Heart left ventricle (tissue), 16 donors: ENCODE results near the gene DCX. TPM values are rescaled to one million over a fixed set of nuclear protein-coding genes. Genes with fewer than 3 reads are reported as not detected.
A peak's percentile ranks its signal among the peaks of the same experiment; 100 is the strongest.

Source experiments
- ATAC-seq, 4 donors: fragments of 200-7000 bp; cut with Tn5 transposase; one replicate each; pipeline ENCODE4 v1.9.1; 2020 to 2022; ENCODE audit warnings: moderate library complexity in 4 of 4, mild to moderate bottlenecking in 3 of 4, moderate number of reproducible peaks in 1 of 4
- DNase-seq, 5 donors: peaks; one replicate each; pipeline ENCODE4 v3.0.0-alpha.2; 2020
- H3K27ac ChIP-seq, 12 donors: fragments of 200-600 bp; sonication (generic) in 4 of 12; one replicate each; pipeline versions ENCODE4 v1.5.0 to v1.8.0; 2016 to 2022; ENCODE audit warnings: mild to moderate bottlenecking in 2 of 12
- H3K27me3 ChIP-seq, 9 donors: fragments of 200-600 bp; sonication (generic) in 2 of 9; one replicate each; pipeline versions ENCODE4 v1.5.1 to v1.8.0; 2016 to 2022; ENCODE audit warnings: mild to moderate bottlenecking in 3 of 9
- H3K36me3 ChIP-seq, 9 donors: fragments of 200-600 bp; sonication (generic) in 2 of 9; one replicate each; pipeline versions ENCODE4 v1.5.0 to v1.8.0; 2018 to 2022; ENCODE audit warnings: mild to moderate bottlenecking in 2 of 9
- H3K4me1 ChIP-seq, 12 donors: fragments of 200-600 bp; sonication (generic) in 4 of 12; one replicate each; pipeline versions ENCODE4 v1.5.0 to v1.8.0; 2016 to 2022; ENCODE audit warnings: mild to moderate bottlenecking in 3 of 12
- H3K4me3 ChIP-seq, 12 donors: fragments of 200-600 bp; sonication (generic) in 4 of 12; one replicate each; pipeline versions ENCODE4 v1.5.0 to v1.8.0; 2017 to 2022; ENCODE audit warnings: mild to moderate bottlenecking in 9 of 12, moderate library complexity in 4 of 12
- H3K9me3 ChIP-seq, 12 donors: fragments of 200-600 bp; sonication (generic) in 4 of 12; one replicate each; pipeline versions ENCODE4 v1.5.0 to v1.8.0; 2016 to 2022; ENCODE audit warnings: mild to moderate bottlenecking in 1 of 12
- POLR2A ChIP-seq, 2 donors: fragments of 450-650 bp; IDR thresholded peaks; one replicate each; pipeline ENCODE4 v1.6.1; 2017; ENCODE audit warnings: antibody characterized with exemption in 2 of 2, mild to moderate bottlenecking in 2 of 2, moderate library complexity in 2 of 2
- WGBS, 4 donors: extraction: QIAGEN DNeasy Blood & Tissue Kit in 2 of 4; methylation state at CpG; one replicate each; pipeline versions ENCODE4 v1.1.5 to v1.1.7; 2013 to 2018; 5-methylcytosine and 5-hydroxymethylcytosine counted together
- intact Hi-C, 10 donors: fragments of 100-400 bp; cut with DNase I; formaldehyde crosslinking; loops; one replicate each; pipeline versions ENCODE4 v1.11.1 to v1.14.2; 2022
- polyA plus RNA-seq, 2 donors: library from polyadenylated mRNA; stranded (reverse); fragments of 200-250 nt; gene quantifications; one replicate each; pipeline ENCODE4 v1.2.3, GENCODE V29; 2013
- total RNA-seq, 9 donors: library from RNA; depleted of rRNA in 2 of 9; stranded (reverse); fragments of >200 nt in 2 of 9; fragmentation: NEBNext Ultra II Directional in 3 of 9; extraction: Animal tissue kit (Norgen Biotek cat#: 25700) in 3 of 9; gene quantifications; one replicate each; pipeline versions ENCODE4 v1.1.0 to v1.2.4, GENCODE V29; 2016 to 2023
- TF ChIP-seq, protein P1 (sequence below), 12 donors: fragments of 200-600 bp; sonication (generic) in 4 of 12; IDR thresholded peaks; one replicate each; pipeline versions ENCODE4 v1.5.0 to v1.8.0; 2018 to 2022; ENCODE audit warnings: antibody characterized with exemption in 12 of 12, mild to moderate bottlenecking in 5 of 12
- donor health status: ischemic (EF 13 %, LVEDD 7.1; RV severe dilation, severe dysfunction).
- donor health status: healthy with polysubstance abuse.
- donor health status: DM: no; HTN: yes; CAD: no.
- donor health status: DM: no; HTN: no; CAD: no.
- donor health status: ischemic (EF 25% LVEDD 6.9; RV normal size, moderate dysfunction).
- donor health status: ischemic (EF 25% LVEDD 5.7; RV mildly dilated, moderate dysfunction).
- donor health status: healthy.
- donor health status: DM: yes; HTN: yes; CAD: no.
- donor health status: ischemic (EF 35%, LVEDD 5.7; RV mildly dilated, moderate dysfunction).
- donor health status: nonischemic (EF 11% LVEDD 7.7; RV severe dilation, severe dysfunction).
- donor health status: DM: yes; HTN: yes; CAD: no.
- donor health status: PGD.
- donor health status: ischemic (EF 29% LVEDD 5.4; RV normal size, mild dysfunction).
- donor health status: nonischemic (EF 23%, LVEDD 6.1; RV moderate dilation, normal function).

DCX gene
- total and polyA plus RNA-seq, 11 donors, result 0.04 to 0.09 (median 0.07) TPM; not detected in 7

GRCh38 chrX:111270339-111270738, 141.7 kb downstream of the DCX start, which contains the start of gene CAPN6:
TSS of gene CAPN6 (minus strand) at chrX:111270483. CDS start at chrX:111263936, 6,547 bp downstream.
- 32 to 45% (median 41%) methylated on average over 7 to 8 of the region's 8 CpGs for WGBS, 4 donors
- peaks cover 0 to 46% (median 0%) of the 10 kb centered on the region in 9 donors for H3K27me3 ChIP-seq
- ATAC-seq (no peak), DNase-seq (no peak)
- H3K9me3 ChIP-seq, result no peaks in the 10 kb centered on the region
- H3K4me1 ChIP-seq, result no peaks in the 10 kb centered on the region
- no peak within 1 kb of the TSS for H3K4me3 ChIP-seq
- TF ChIP-seq POLR2A (IDR thresholded peaks at IDR 0.05), result no peak
- TF ChIP-seq, protein P1, sequence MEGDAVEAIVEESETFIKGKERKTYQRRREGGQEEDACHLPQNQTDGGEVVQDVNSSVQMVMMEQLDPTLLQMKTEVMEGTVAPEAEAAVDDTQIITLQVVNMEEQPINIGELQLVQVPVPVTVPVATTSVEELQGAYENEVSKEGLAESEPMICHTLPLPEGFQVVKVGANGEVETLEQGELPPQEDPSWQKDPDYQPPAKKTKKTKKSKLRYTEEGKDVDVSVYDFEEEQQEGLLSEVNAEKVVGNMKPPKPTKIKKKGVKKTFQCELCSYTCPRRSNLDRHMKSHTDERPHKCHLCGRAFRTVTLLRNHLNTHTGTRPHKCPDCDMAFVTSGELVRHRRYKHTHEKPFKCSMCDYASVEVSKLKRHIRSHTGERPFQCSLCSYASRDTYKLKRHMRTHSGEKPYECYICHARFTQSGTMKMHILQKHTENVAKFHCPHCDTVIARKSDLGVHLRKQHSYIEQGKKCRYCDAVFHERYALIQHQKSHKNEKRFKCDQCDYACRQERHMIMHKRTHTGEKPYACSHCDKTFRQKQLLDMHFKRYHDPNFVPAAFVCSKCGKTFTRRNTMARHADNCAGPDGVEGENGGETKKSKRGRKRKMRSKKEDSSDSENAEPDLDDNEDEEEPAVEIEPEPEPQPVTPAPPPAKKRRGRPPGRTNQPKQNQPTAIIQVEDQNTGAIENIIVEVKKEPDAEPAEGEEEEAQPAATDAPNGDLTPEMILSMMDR (IDR thresholded peaks at IDR 0.05), result no peak
- H3K36me3 ChIP-seq, result no peaks in the 10 kb centered on the region
- no peak within 1 kb of the TSS for H3K27ac ChIP-seq
- intact Hi-C loops, result no loop called here

- ATAC-seq, result no peak
- peaks cover 0 to 49% (median 0%) of the 10 kb centered on the region in 9 donors for H3K27me3 ChIP-seq
These were observed 143.5 kb downstream of the DCX start for GRCh38 chrX:111268506-111268905.

DNA sequence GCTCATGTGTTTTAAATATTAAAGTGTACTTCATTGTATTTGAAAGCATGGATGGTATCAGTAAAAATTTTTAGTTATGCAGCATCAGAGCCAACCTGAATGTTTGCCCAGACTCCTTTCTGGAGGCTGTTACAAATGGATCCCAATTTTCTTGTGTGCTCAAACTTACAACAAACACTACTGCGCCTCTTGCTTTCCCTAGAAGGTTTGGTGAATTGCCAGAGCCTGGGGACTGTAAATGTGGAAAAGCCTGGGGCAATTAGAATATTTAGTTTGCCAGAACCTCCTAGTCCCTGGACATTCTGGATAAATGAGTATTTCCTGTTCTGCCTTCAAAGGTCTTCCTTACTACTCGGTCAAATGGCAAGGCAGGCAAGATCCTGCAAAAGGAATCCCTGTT, 146.5 kb downstream of the DCX start:
- no peak overlapping the region for H3K27ac ChIP-seq
- 58 to 75% (median 69%) methylated on average over 2 of the region's 2 CpGs for WGBS, 4 donors
- DNase-seq, result no peak
- no peaks in the 10 kb centered on the region for H3K36me3 ChIP-seq
- peaks cover 0 to 65% (median 0%) of the 10 kb centered on the region in 9 donors for H3K27me3 ChIP-seq
- ATAC-seq, result no peak
- no peaks in the 10 kb centered on the region for H3K9me3 ChIP-seq
- intact Hi-C loops, result loop anchor here in 5 of 10 donors (10.0 kb wide), 1 partner anchor 179 kb away; no protein-coding TSS in a partner anchor
- TF ChIP-seq POLR2A (IDR thresholded peaks at IDR 0.05), result no peak
- TF ChIP-seq, protein P1 (IDR thresholded peaks at IDR 0.05), result no peak
- H3K4me3 ChIP-seq, result no peak overlapping the region
- no peaks in the 10 kb centered on the region for H3K4me1 ChIP-seq

More at GRCh38 chrX:111268506-111268905, 143.5 kb downstream of the DCX start:
- no peak for DNase-seq
- no peaks in the 10 kb centered on the region for H3K4me1 ChIP-seq
- intact Hi-C loops, result loop anchor here in 5 of 10 donors (10.0 kb wide), 1 partner anchor 176 kb away; no protein-coding TSS in a partner anchor
- no peak overlapping the region for H3K4me3 ChIP-seq
- no peaks in the 10 kb centered on the region for H3K9me3 ChIP-seq
- H3K36me3 ChIP-seq, result no peaks in the 10 kb centered on the region
- TF ChIP-seq, protein P1 (IDR thresholded peaks at IDR 0.05), result no peak
- no peak for TF ChIP-seq POLR2A (IDR thresholded peaks at IDR 0.05)
- no peak overlapping the region for H3K27ac ChIP-seq
- WGBS, 4 donors, result 35 to 37% (median 37%) methylated on average over 2 of the region's 2 CpGs

- Histone ChIP-seq H3K4me3 (no peak overlapping the region), H3K9me3 (no peaks in the 10 kb centered on the region), H3K4me1 (no peaks in the 10 kb centered on the region), H3K36me3 (no peaks in the 10 kb centered on the region), H3K27me3 (peaks cover 0 to 67% (median 0%) of the 10 kb centered on the region in 9 donors), H3K27ac (no peak overlapping the region)
- no peak for DNase-seq
- 51 to 78% (median 61%) methylated on average over 2 of the region's 2 CpGs for WGBS, 4 donors
- ATAC-seq, result no peak
- intact Hi-C loops, result loop anchor here in 6 of 10 donors (5.0 to 10.0 kb wide), 2 partner anchors 180 to 183 kb away; no protein-coding TSS in a partner anchor
- TF ChIP-seq, protein P1 (IDR thresholded peaks at IDR 0.05), result peak in 1 of 12 donors; percentile 7
- TF ChIP-seq POLR2A (IDR thresholded peaks at IDR 0.05), result no peak
These were observed 147.6 kb downstream of the DCX start for GRCh38 chrX:111264385-111264784.
